IMR-90 (cell line): ENCODE results near the gene BTG2.

Experiments used
- CEBPB ChIP-seq: IDR thresholded peaks from 2 replicates; pipeline ENCODE4 v1.6.1; 2012; ENCODE audit warnings: low read depth, low read length, improper control_type of control experiment
- MAFK ChIP-seq: IDR thresholded peaks from 2 replicates; pipeline ENCODE4 v1.6.1; 2012; ENCODE audit warnings: low read depth, low read length, improper control_type of control experiment
- MXI1 ChIP-seq: IDR thresholded peaks from 2 replicates; pipeline ENCODE4 v1.6.1; 2012; ENCODE audit warnings: low read depth, mild to moderate bottlenecking, low read length, moderate library complexity, borderline replicate concordance
- NFE2L2 ChIP-seq: fragments of 150-350 bp; IDR thresholded peaks from 2 replicates; pipeline ENCODE4 v1.6.1; 2016; ENCODE audit warnings: low read depth, mild to moderate bottlenecking, low read length
- POLR2A ChIP-seq: IDR thresholded peaks from 2 replicates; pipeline ENCODE4 v1.6.1; 2012; ENCODE audit warnings: mild to moderate bottlenecking, low read depth, low read length
- RAD21 ChIP-seq: IDR thresholded peaks from 2 replicates; pipeline ENCODE4 v1.6.1; 2012; ENCODE audit warnings: low read length, improper control_type of control experiment
- SMC3 ChIP-seq: fragments of 150-350 bp; IDR thresholded peaks from 2 replicates; pipeline ENCODE4 v1.6.1; 2016; ENCODE audit warnings: low read depth, mild to moderate bottlenecking, antibody characterized with exemption, low read length, moderate library complexity
- TF ChIP-seq, protein P1 (sequence below): conservative IDR thresholded peaks from 2 replicates; pipeline ENCODE4 v1.5.1; 2012; ENCODE audit warnings: mild to moderate bottlenecking, low read depth, low read length, improper control_type of control experiment
- TF ChIP-seq, protein P2 (sequence below): fragments of 150-350 bp; IDR thresholded peaks from 2 replicates; pipeline ENCODE4 v1.6.1; 2017; ENCODE audit warnings: mild to moderate bottlenecking, antibody characterized with exemption, low read length, low read depth

DNA sequence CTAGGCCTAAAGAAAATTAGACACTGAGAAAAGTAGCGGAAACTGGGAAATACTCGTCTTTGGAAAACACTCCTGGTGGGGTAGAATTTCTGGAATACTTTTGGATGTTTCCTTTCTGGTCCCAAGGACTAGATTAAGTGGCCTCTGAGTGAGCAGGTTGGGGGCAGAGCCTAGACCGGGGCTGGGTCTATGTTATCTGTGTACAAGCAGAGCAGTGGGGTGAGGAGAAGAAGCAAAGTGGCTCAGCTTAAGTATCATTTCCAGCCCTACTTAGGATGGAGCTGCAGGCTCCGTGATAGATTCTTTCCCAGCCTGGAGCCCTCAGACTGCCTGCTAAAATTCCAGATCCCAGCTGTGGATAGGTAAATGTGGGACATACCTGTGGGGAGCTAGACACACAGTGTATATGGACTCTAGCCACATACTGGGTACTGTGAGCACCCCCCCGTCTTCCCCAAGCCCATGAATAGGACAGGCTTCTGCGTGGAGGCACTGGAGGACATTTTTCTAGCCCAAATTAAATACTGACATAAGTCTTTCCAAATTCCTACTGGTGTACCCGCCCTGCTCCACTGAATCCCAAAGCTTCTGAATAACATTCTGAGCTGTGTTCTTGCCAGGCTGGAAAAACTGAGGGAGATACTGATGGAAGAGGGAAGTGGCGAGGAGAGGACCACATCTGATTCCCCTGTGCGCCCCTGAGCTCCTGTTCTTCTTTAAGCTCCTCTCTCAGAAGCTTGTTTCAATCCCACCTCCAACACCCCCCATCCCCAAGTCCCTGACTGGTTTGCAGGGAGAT lies 38.8 kb downstream of the BTG2 start:
- TF ChIP-seq, protein P1, sequence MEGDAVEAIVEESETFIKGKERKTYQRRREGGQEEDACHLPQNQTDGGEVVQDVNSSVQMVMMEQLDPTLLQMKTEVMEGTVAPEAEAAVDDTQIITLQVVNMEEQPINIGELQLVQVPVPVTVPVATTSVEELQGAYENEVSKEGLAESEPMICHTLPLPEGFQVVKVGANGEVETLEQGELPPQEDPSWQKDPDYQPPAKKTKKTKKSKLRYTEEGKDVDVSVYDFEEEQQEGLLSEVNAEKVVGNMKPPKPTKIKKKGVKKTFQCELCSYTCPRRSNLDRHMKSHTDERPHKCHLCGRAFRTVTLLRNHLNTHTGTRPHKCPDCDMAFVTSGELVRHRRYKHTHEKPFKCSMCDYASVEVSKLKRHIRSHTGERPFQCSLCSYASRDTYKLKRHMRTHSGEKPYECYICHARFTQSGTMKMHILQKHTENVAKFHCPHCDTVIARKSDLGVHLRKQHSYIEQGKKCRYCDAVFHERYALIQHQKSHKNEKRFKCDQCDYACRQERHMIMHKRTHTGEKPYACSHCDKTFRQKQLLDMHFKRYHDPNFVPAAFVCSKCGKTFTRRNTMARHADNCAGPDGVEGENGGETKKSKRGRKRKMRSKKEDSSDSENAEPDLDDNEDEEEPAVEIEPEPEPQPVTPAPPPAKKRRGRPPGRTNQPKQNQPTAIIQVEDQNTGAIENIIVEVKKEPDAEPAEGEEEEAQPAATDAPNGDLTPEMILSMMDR = no peak
- no peak for TF ChIP-seq RAD21
- no peak for TF ChIP-seq POLR2A
- no peak for TF ChIP-seq MXI1
- TF ChIP-seq, protein P2, sequence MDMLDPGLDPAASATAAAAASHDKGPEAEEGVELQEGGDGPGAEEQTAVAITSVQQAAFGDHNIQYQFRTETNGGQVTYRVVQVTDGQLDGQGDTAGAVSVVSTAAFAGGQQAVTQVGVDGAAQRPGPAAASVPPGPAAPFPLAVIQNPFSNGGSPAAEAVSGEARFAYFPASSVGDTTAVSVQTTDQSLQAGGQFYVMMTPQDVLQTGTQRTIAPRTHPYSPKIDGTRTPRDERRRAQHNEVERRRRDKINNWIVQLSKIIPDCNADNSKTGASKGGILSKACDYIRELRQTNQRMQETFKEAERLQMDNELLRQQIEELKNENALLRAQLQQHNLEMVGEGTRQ = no peak
- TF ChIP-seq SMC3 = no peak
- TF ChIP-seq NFE2L2 = no peak
- TF ChIP-seq CEBPB = no peak
- no peak for TF ChIP-seq MAFK
